ENCODE results near the gene ZNF586.
"Not testable (repeated sequence)": the region's sequence is repeated elsewhere in the genome, so short reads cannot be mapped to it uniquely, and the experiment has no call there.

GRCh38 chr19:57812975-57813820 is 43.7 kb downstream of the ZNF586 start:
- TF ChIP-seq CTCF, POLR2A (IDR thresholded peaks at IDR 0.05): not testable (repeated sequence)
